Amniotic stem cell (primary cell): ENCODE data around the gene DAP.
"Not testable (repeated sequence)": the region's sequence is repeated elsewhere in the genome, so short reads cannot be mapped to it uniquely, and the experiment has no call there.

ENCODE experiments used
- DNase-seq: peaks from one replicate; lab custom pipeline; 2025; lab: John Stamatoyannopoulos, UW

Gene DAP

GRCh38 chr5:10653043-10653442 is 108.0 kb downstream of the DAP start:
- no peak for DNase-seq

- DNase-seq: no peak
These were observed 108.4 kb downstream of the DAP start for GRCh38 chr5:10652606-10653005.

GRCh38 chr5:10652151-10652550 is 108.9 kb downstream of the DAP start:
- no peak for DNase-seq

GRCh38 chr5:10649666-10650380 is 111.2 kb downstream of the DAP start:
- no peak for DNase-seq

- no peak for DNase-seq
These were observed 112.0 kb downstream of the DAP start for GRCh38 chr5:10648806-10649665.

GRCh38 chr5:10647640-10648039 is 113.4 kb downstream of the DAP start:
- DNase-seq: no peak

GRCh38 chr5:10645671-10646070 is 115.4 kb downstream of the DAP start:
- DNase-seq: no peak

- DNase-seq: no peak
These were observed 115.9 kb downstream of the DAP start for GRCh38 chr5:10645146-10645545.

GRCh38 chr5:10644192-10644591 is 116.8 kb downstream of the DAP start:
- DNase-seq: no peak

- DNase-seq: no peak
These were observed 118.7 kb downstream of the DAP start for GRCh38 chr5:10642367-10642766.

GRCh38 chr5:10639846-10640368 is 121.1 kb downstream of the DAP start:
- no peak for DNase-seq

- not testable (repeated sequence) for DNase-seq
These were observed 122.3 kb downstream of the DAP start for GRCh38 chr5:10638723-10639122.

- DNase-seq: no peak
These were observed 123.1 kb downstream of the DAP start for GRCh38 chr5:10637944-10638343.

- DNase-seq: no peak
These were observed 124.5 kb downstream of the DAP start for GRCh38 chr5:10636363-10637142.

- no peak for DNase-seq
These were observed 125.1 kb downstream of the DAP start for GRCh38 chr5:10635867-10636350.

GRCh38 chr5:10635257-10635866 is 125.7 kb downstream of the DAP start:
- no peak for DNase-seq

GRCh38 chr5:10634562-10634961 is 126.5 kb downstream of the DAP start:
- DNase-seq: no peak

GRCh38 chr5:10634050-10634449 is 127.0 kb downstream of the DAP start:
- no peak for DNase-seq

- DNase-seq: no peak
These were observed 127.6 kb downstream of the DAP start for GRCh38 chr5:10633271-10634049.

- DNase-seq: no peak
These were observed 128.8 kb downstream of the DAP start for GRCh38 chr5:10632110-10632761.
